Measurements from ENCODE around the gene ATP4A. TPM values are rescaled to one million over a fixed set of nuclear protein-coding genes. Genes with fewer than 3 reads are reported as not detected.
A peak's percentile ranks its signal among the peaks of the same experiment; 100 is the strongest.

The ATP4A gene
- total RNA-seq (100 to 1,000 TPM in 4 of 5 donors, 1 to 10 TPM in 1; 9.8 to 890 (median 236) TPM), polyA plus RNA-seq (100 to 1,000 TPM; 257 to 357 (median 345) TPM)
- long read RNA-seq, donor 1, transcript ATP4A-201 (22 exons, 3,709 nt) = major isoform, 7 of 21 reads
- long read RNA-seq, donor 1, partial matches to known transcripts = 14 of 21 reads
- long read RNA-seq, donor 1, other reads (novel, unspliced or antisense) = 0 of 21 reads
- long read RNA-seq, donor 2, partial matches to known transcripts = 51 of 78 reads
- long read RNA-seq, donor 2, other reads (novel, unspliced or antisense) = 27 of 78 reads
- long read RNA-seq, donor 3, transcript ATP4A-201 (22 exons, 3,709 nt) = major isoform, 23 of 166 reads
- long read RNA-seq, donor 3, partial matches to known transcripts = 141 of 166 reads
- long read RNA-seq, donor 3, other reads (novel, unspliced or antisense) = 0 of 166 reads
- long read RNA-seq, donor 4 = 0 reads
- long read RNA-seq, donor 5, transcript ATP4A-201 (22 exons, 3,709 nt) = major isoform, 19 of 172 reads
- long read RNA-seq, donor 5, transcript ATP4A-202 (3 exons, 449 nt) = minor isoform, 5 of 172 reads
- long read RNA-seq, donor 5, partial matches to known transcripts = 148 of 172 reads
- long read RNA-seq, donor 5, other reads (novel, unspliced or antisense) = 0 of 172 reads
- long read RNA-seq, donor 6, transcript ATP4A-201 (22 exons, 3,709 nt) = major isoform, 210 of 1,147 reads
- long read RNA-seq, donor 6, partial matches to known transcripts = 906 of 1,147 reads
- long read RNA-seq, donor 6, other reads (novel, unspliced or antisense) = 28 of 1,147 reads
- long read RNA-seq, donor 7, partial matches to known transcripts = 0 of 1 reads
- long read RNA-seq, donor 7, other reads (novel, unspliced or antisense) = 0 of 1 reads
- long read RNA-seq, donor 8, transcript ATP4A-201 (22 exons, 3,709 nt) = major isoform, 72 of 349 reads
- long read RNA-seq, donor 8, partial matches to known transcripts = 265 of 349 reads
- long read RNA-seq, donor 8, other reads (novel, unspliced or antisense) = 10 of 349 reads
- long read RNA-seq, donor 9, transcript ATP4A-201 (22 exons, 3,709 nt) = major isoform, 12 of 314 reads
- long read RNA-seq, donor 9, partial matches to known transcripts = 294 of 314 reads
- long read RNA-seq, donor 9, other reads (novel, unspliced or antisense) = 5 of 314 reads
- long read RNA-seq, donor 10 = 0 reads

GRCh38 chr19:35563207-35563829 lies at the start of gene ATP4A:
TSS of gene ATP4A (minus strand) at chr19:35563658. CDS start at chr19:35563629, 29 bp downstream.
- Histone ChIP-seq H3K36me3 (no peaks in the 10 kb centered on the region), H3K9me3 (no peaks in the 10 kb centered on the region), H3K4me1 (peaks cover under 1 to 6% (median 3%) of the 10 kb centered on the region in 4 donors), H3K4me3 (peak within 1 kb of the TSS in 2 of 4 donors; percentile 14 to 20), H3K27ac (peak within 1 kb of the TSS in 2 of 5 donors; percentile 4 to 64), H3K27me3 (peaks cover 8 to 68% (median 37%) of the 10 kb centered on the region in 3 donors)
- DNase-seq = peak in 1 of 2 donors; percentile 1
- no peak for TF ChIP-seq CTCF (IDR thresholded peaks at IDR 0.05)
- no peak for TF ChIP-seq POLR2AphosphoS5 (IDR thresholded peaks at IDR 0.05)
- no peak for TF ChIP-seq EP300 (IDR thresholded peaks at IDR 0.05)
- TF ChIP-seq POLR2A (IDR thresholded peaks at IDR 0.05) = no peak
- intact Hi-C loops (cut with DNase I; ENCODE audit: low total_unique reads) = no loop called here
- WGBS, 5 donors = 57 to 71% (median 64%) methylated on average over 13 to 15 of the region's 15 CpGs

- H3K27ac ChIP-seq = peak within 1 kb of the TSS in 4 of 5 donors; percentile 74 to 84 (median 78)
- WGBS, 5 donors = 0 to 1% (median 0%) methylated on average over 13 to 47 of the region's 47 CpGs
- H3K4me3 ChIP-seq = peak within 1 kb of the TSS; percentile 65 to 84 (median 70)
- DNase-seq = peak; percentile 98 to 99
- TF ChIP-seq EP300 (IDR thresholded peaks at IDR 0.05) (no peak), CTCF (IDR thresholded peaks at IDR 0.05) (peak in 2 of 7 experiments; percentile 10 to 31), POLR2AphosphoS5 (IDR thresholded peaks at IDR 0.05) (peak; percentile 81 to 93 (median 90))
- H3K36me3 ChIP-seq = peaks cover 3 to 31% (median 28%) of the 10 kb centered on the region in 4 donors
- intact Hi-C loops (cut with DNase I; ENCODE audit: low total_unique reads) = no loop called here
- peaks cover 0 to 9% (median 2%) of the 10 kb centered on the region in 4 donors for H3K9me3 ChIP-seq
- H3K4me1 ChIP-seq = peaks cover 10 to 18% (median 15%) of the 10 kb centered on the region in 4 donors
- no peaks in the 10 kb centered on the region for H3K27me3 ChIP-seq
Observed at GRCh38 chr19:35612559-35613321, 49.3 kb upstream of the ATP4A start, which contains the start of gene HAUS5. TSS of gene HAUS5 (plus strand) at chr19:35612735. CDS start at chr19:35612795, 60 bp downstream.

- TF ChIP-seq POLR2AphosphoS5 (IDR thresholded peaks at IDR 0.05) (no peak), CTCF (IDR thresholded peaks at IDR 0.05) (no peak), POLR2A (IDR thresholded peaks at IDR 0.05) (no peak), EP300 (IDR thresholded peaks at IDR 0.05) (no peak)
- no peak for DNase-seq
- no peaks in the 10 kb centered on the region for H3K27me3 ChIP-seq
- H3K4me1 ChIP-seq = peaks cover 10 to 18% (median 15%) of the 10 kb centered on the region in 4 donors
- H3K36me3 ChIP-seq = peaks cover 3 to 25% (median 23%) of the 10 kb centered on the region in 4 donors
- WGBS, 5 donors = 30 to 46% (median 34%) methylated on average over 9 of the region's 9 CpGs
- intact Hi-C loops (cut with DNase I; ENCODE audit: low total_unique reads) = no loop called here
- peak overlapping the region in 4 of 5 donors; percentile 74 to 84 (median 78) for H3K27ac ChIP-seq
- H3K4me3 ChIP-seq = peak overlapping the region; percentile 65 to 84 (median 70)
- peaks cover 0 to 15% (median 4%) of the 10 kb centered on the region in 4 donors for H3K9me3 ChIP-seq
Observed at GRCh38 chr19:35612224-35612558, 48.7 kb upstream of the ATP4A start.

Data from stomach (tissue), 19 donors.